Suprapubic skin (tissue), 4 donors: ENCODE data around the gene CCDC136. TPM values are rescaled to one million over a fixed set of nuclear protein-coding genes. Genes with fewer than 3 reads are reported as not detected.

Experiments
- DNase-seq, 2 donors: peaks; one replicate each; pipeline ENCODE4 v3.0.0-alpha.2; 2019; ENCODE audit warnings: low spot score in 2 of 2
- H3K27ac ChIP-seq: fragments of 200-600 bp; sonication (generic); one replicate; pipeline ENCODE4 v1.5.1; 2019
- H3K27me3 ChIP-seq: fragments of 200-600 bp; sonication (generic); one replicate; pipeline ENCODE4 v1.5.1; 2019
- H3K36me3 ChIP-seq: fragments of 200-600 bp; sonication (generic); one replicate; pipeline ENCODE4 v1.5.1; 2019
- H3K4me1 ChIP-seq: fragments of 200-600 bp; sonication (generic); one replicate; pipeline ENCODE4 v1.5.1; 2019
- H3K4me3 ChIP-seq: fragments of 200-600 bp; sonication (generic); one replicate; pipeline ENCODE4 v1.5.1; 2019; ENCODE audit warnings: mild to moderate bottlenecking
- H3K9me3 ChIP-seq: fragments of 200-600 bp; sonication (generic); one replicate; pipeline ENCODE4 v1.5.1; 2019
- EP300 ChIP-seq: sonication (generic); formaldehyde crosslinking; IDR thresholded peaks from one replicate; pipeline ENCODE4 v1.6.1; 2017; ENCODE audit warnings: antibody characterized with exemption
- POLR2A ChIP-seq, 2 donors: fragments of 450-650 bp; IDR thresholded peaks; one replicate each; pipeline ENCODE4 v1.6.1; 2017; ENCODE audit warnings: antibody characterized with exemption in 2 of 2, mild to moderate bottlenecking in 2 of 2, moderate library complexity in 2 of 2
- POLR2AphosphoS5 ChIP-seq, 3 donors: sonication (generic); formaldehyde crosslinking; IDR thresholded peaks; one replicate each; pipeline ENCODE4 v1.6.1; 2017; ENCODE audit warnings: antibody characterized with exemption in 3 of 3
- WGBS: methylation state at CpG from one replicate; pipeline ENCODE4 v1.1.5; 2018; 5-methylcytosine and 5-hydroxymethylcytosine counted together
- total RNA-seq, 4 donors: library from RNA; depleted of rRNA; stranded (reverse); fragments of >200 nt; gene quantifications; one replicate each; pipeline ENCODE4 v1.1.0, GENCODE V29; 2016
- TF ChIP-seq, protein P1 (sequence below), 2 donors: fragments of 200-600 bp in 1 of 2; fragments of 450-650 bp in 1 of 2; sonication (generic) in 1 of 2; IDR thresholded peaks; one replicate each; pipeline ENCODE4 v1.5.1; 2016 to 2019; ENCODE audit warnings: antibody characterized with exemption in 2 of 2, mild to moderate bottlenecking in 1 of 2, moderate library complexity in 1 of 2

Gene CCDC136
- total RNA-seq: 1 to 10 TPM in 3 of 4 donors, under 1 TPM in 1; 0.95 to 4.8 (median 2.1) TPM

DNA sequence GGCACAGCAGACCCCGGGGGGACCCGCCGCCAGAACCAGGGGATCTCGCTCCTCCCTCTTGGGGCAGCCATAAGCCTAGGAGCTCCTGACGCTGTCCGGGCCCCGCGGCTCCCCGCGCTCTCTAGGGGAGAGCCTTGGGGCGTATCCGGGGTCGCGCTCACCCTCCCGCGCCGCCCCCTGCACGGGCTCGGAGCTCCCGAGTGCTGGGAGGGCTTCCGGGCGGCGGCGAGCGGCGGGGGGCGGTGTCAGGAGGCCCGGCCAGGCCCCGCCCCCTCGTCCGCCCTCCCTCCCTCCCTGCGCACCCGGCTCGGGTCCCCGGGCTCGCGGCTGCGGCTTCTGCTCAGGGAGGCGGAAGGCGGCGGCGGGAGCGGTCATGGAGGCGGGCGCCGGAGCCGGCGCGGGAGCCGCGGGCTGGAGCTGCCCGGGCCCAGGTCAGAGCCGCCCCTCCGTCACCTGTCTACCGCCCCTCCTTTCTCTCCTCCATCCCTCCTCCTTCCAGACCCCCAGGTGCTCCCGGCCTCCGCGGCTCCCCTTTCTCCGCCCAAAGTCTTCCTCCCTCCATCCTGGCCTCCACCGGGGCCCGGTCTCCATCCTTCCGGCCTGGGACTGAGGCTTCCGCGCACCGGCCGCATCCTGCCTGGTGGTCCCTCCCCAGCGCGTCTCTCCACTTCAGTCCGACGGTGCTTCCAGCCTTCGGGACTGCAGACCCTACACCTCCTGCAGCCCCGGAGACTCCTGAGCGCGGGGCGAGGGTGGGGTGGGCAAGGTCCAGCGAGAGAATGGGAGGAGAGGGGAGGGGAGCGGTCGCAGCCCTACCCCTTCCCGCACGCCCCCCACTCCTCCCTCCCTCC, at the start of gene CCDC136:
CCDC136 (plus strand) TSS at position 848 of the 851 bp plus-strand sequence. CDS start 444 bp downstream, outside the sequence.
- WGBS: under 1% methylated on average over 52 of the region's 80 CpGs
- Histone ChIP-seq H3K4me1 (peaks cover 25% of the 10 kb centered on the region), H3K4me3 (peak within 1 kb of the TSS; percentile 79), H3K27me3 (no peaks in the 10 kb centered on the region), H3K27ac (no peak within 1 kb of the TSS), H3K36me3 (no peaks in the 10 kb centered on the region), H3K9me3 (no peaks in the 10 kb centered on the region)
- no peak for TF ChIP-seq POLR2A (IDR thresholded peaks at IDR 0.05)
- TF ChIP-seq, protein P1, sequence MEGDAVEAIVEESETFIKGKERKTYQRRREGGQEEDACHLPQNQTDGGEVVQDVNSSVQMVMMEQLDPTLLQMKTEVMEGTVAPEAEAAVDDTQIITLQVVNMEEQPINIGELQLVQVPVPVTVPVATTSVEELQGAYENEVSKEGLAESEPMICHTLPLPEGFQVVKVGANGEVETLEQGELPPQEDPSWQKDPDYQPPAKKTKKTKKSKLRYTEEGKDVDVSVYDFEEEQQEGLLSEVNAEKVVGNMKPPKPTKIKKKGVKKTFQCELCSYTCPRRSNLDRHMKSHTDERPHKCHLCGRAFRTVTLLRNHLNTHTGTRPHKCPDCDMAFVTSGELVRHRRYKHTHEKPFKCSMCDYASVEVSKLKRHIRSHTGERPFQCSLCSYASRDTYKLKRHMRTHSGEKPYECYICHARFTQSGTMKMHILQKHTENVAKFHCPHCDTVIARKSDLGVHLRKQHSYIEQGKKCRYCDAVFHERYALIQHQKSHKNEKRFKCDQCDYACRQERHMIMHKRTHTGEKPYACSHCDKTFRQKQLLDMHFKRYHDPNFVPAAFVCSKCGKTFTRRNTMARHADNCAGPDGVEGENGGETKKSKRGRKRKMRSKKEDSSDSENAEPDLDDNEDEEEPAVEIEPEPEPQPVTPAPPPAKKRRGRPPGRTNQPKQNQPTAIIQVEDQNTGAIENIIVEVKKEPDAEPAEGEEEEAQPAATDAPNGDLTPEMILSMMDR (IDR thresholded peaks at IDR 0.05): no peak
- TF ChIP-seq POLR2AphosphoS5 (IDR thresholded peaks at IDR 0.05): no peak
- DNase-seq: peak; percentile 82 to 87

DNA sequence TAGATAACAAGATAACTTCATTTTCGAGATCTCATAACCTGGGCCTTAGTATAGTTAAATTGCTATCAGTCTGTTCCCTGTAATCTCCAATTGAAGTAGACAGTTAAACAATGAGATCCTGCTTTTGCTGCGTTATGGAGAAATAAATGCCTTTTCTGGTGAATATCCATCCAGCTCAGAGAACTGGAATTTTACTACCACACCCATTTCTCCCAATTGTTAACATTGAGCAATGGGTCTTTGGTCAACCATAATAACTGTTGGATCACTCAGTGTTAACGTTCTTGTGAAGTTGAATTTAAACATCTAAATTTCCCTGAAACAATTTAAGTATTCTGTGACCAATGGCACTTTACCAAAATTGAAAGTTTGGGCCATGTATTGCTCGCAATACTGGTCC, 49.6 kb upstream of the CCDC136 start:
- Histone ChIP-seq H3K4me1 (peaks cover 40% of the 10 kb centered on the region), H3K27ac (peak overlapping the region; percentile 49), H3K4me3 (no peak overlapping the region), H3K36me3 (no peaks in the 10 kb centered on the region), H3K9me3 (no peaks in the 10 kb centered on the region), H3K27me3 (no peaks in the 10 kb centered on the region)
- WGBS: 66% methylated on average over 4 of the region's 4 CpGs
- DNase-seq: no peak
- TF ChIP-seq POLR2AphosphoS5 (IDR thresholded peaks at IDR 0.05) (no peak), EP300 (no peak), POLR2A (IDR thresholded peaks at IDR 0.05) (no peak)
- TF ChIP-seq, protein P1 (IDR thresholded peaks at IDR 0.05): no peak

DNA sequence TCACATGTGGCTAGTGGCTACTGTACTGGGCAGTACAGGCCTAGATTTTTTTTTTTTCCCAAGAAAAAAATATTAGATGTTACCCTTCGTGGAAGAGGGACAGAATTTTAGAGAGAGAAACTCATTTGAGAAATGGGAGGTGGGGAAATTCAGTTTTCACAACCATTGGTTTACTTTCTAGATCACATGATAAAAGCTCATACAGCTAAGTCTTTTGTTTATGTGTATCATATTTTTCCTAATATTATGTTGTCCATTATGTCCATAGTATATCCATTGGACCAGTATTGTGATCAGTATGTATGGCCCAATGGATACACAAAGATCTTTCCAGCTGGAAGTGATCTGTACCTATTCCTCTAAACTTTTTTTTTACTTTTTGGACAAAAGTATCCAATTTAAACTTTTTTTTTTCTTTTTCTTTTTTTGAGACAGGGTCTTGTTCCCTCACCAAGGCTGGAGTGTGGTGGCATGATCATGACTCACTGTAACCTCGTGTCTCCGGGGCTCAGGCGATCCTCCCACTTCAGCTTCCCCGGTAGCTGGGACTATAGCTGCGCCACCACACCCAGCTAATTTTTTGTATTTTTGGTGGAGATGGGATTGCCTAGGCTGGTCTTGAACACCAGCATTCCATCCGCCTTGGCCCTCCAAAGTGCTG, 48.5 kb upstream of the CCDC136 start:
- Histone ChIP-seq H3K9me3 (no peaks in the 10 kb centered on the region), H3K4me3 (no peak overlapping the region), H3K36me3 (no peaks in the 10 kb centered on the region), H3K4me1 (peaks cover 39% of the 10 kb centered on the region), H3K27me3 (no peaks in the 10 kb centered on the region), H3K27ac (peak overlapping the region; percentile 49)
- DNase-seq: no peak
- TF ChIP-seq, protein P1 (IDR thresholded peaks at IDR 0.05): no peak
- TF ChIP-seq POLR2AphosphoS5 (IDR thresholded peaks at IDR 0.05): no peak
- TF ChIP-seq EP300: no peak
- TF ChIP-seq POLR2A (IDR thresholded peaks at IDR 0.05): no peak
- WGBS: 78% methylated on average over 7 of the region's 7 CpGs

DNA sequence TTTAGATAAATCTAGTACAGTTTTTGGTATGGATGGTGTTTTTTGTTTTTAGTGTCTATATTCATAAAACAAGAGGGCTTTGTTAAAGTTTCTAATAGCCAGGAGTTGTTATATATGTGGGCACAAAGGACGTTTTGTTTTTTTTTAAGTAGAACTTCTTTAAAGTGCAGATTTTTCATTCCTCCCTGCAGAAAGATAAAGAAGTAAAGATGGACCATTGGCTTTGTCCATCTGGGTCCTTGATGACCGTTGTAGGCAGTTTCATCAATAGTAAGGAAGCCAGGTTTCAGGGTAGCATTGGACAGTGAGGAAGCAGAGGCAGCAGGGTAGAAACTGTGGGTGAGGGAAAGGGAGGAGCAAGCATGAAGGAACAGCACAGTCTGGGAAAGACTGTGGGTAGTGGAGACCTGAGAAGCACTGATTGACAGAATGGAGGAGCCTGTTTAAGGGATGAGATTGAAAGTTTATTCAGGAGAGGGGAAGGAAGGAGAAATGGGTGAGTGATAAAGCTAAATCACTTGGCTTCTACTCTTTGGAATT, 47.3 kb upstream of the CCDC136 start:
- WGBS: 46% methylated on average over 2 of the region's 2 CpGs
- no peak for TF ChIP-seq POLR2A (IDR thresholded peaks at IDR 0.05)
- TF ChIP-seq POLR2AphosphoS5 (IDR thresholded peaks at IDR 0.05): no peak
- no peak for TF ChIP-seq EP300
- TF ChIP-seq, protein P1 (IDR thresholded peaks at IDR 0.05): no peak
- no peaks in the 10 kb centered on the region for H3K9me3 ChIP-seq
- no peak overlapping the region for H3K4me3 ChIP-seq
- peaks cover 35% of the 10 kb centered on the region for H3K4me1 ChIP-seq
- DNase-seq: no peak
- no peaks in the 10 kb centered on the region for H3K27me3 ChIP-seq
- peaks cover 12% of the 10 kb centered on the region for H3K36me3 ChIP-seq
- H3K27ac ChIP-seq: no peak overlapping the region

DNA sequence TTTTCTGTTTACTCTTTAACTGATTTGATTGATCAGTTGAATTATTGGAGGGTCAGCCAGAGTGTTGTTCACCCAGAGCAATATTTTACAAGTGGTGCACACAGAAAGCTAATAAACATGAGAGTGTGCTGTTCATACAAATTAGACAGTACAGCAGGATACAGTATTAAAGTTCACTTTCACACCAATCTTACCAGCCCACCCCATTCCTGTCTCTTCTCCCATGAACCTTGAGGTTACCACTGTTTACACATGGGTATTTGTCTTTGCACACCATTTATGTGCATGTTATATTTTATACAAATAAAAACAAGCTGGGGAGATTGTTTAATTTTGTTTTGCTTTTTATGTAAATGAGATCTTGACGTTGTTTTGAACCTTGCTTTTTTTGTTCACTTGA, 46.1 kb upstream of the CCDC136 start:
- no peak overlapping the region for H3K4me3 ChIP-seq
- TF ChIP-seq, protein P1 (IDR thresholded peaks at IDR 0.05): no peak
- TF ChIP-seq EP300 (no peak), POLR2AphosphoS5 (IDR thresholded peaks at IDR 0.05) (no peak), POLR2A (IDR thresholded peaks at IDR 0.05) (no peak)
- peaks cover 27% of the 10 kb centered on the region for H3K4me1 ChIP-seq
- H3K27me3 ChIP-seq: no peaks in the 10 kb centered on the region
- no peak overlapping the region for H3K27ac ChIP-seq
- DNase-seq: no peak
- 68% methylated on average over 1 of the region's 1 CpG for WGBS
- H3K36me3 ChIP-seq: peaks cover 25% of the 10 kb centered on the region
- no peaks in the 10 kb centered on the region for H3K9me3 ChIP-seq
